ENCODE data around the gene DHH.

DHH gene

GRCh38 chr12:49108958-49109404 is 14.4 kb upstream of the DHH start:
- no peak for DNase-seq

GRCh38 chr12:49105504-49106084 is 11.0 kb upstream of the DHH start:
- DNase-seq: no peak

GRCh38 chr12:49104822-49105221 is 10.2 kb upstream of the DHH start:
- no peak for DNase-seq

- DNase-seq: no peak
These were observed 5.8 kb upstream of the DHH start for GRCh38 chr12:49100380-49100779.

GRCh38 chr12:49098703-49099102 is 4.1 kb upstream of the DHH start:
- DNase-seq: no peak

GRCh38 chr12:49098035-49098451 is 3.4 kb upstream of the DHH start:
- DNase-seq: peak; percentile 74 to 75

GRCh38 chr12:49097381-49097780 is 2.8 kb upstream of the DHH start:
- DNase-seq: no peak

GRCh38 chr12:49094975-49095365 is 369 bp upstream of the DHH start:
- no peak for DNase-seq

GRCh38 chr12:49093792-49094159 is 825 bp downstream of the DHH start:
- no peak for DNase-seq

- no peak for DNase-seq
These were observed 1.7 kb downstream of the DHH start for GRCh38 chr12:49092816-49093406.

- DNase-seq: peak; percentile 68 to 76
These were observed 2.4 kb downstream of the DHH start for GRCh38 chr12:49092086-49092815.

- DNase-seq: no peak
These were observed 2.8 kb downstream of the DHH start for GRCh38 chr12:49091836-49092085.

- peak in 1 of 2 experiments; percentile 10 for DNase-seq
These were observed 3.4 kb downstream of the DHH start for GRCh38 chr12:49091056-49091835.

GRCh38 chr12:49089821-49090773 is 4.5 kb downstream of the DHH start:
- DNase-seq: peak; percentile 46 to 53

- DNase-seq: no peak
These were observed 5.7 kb downstream of the DHH start for GRCh38 chr12:49088932-49089330.

GRCh38 chr12:49088150-49088931 is 6.3 kb downstream of the DHH start:
- DNase-seq: peak; percentile 61 to 75

GRCh38 chr12:49086116-49086515 is 8.5 kb downstream of the DHH start:
- no peak for DNase-seq

- no peak for DNase-seq
These were observed 10.2 kb downstream of the DHH start for GRCh38 chr12:49084438-49084837.

GRCh38 chr12:49079793-49080192 is 14.8 kb downstream of the DHH start:
- DNase-seq: no peak

- DNase-seq: no peak
These were observed 23.6 kb downstream of the DHH start for GRCh38 chr12:49070971-49071370.

GRCh38 chr12:49069507-49070346 is 24.9 kb downstream of the DHH start, which contains the start of gene RHEBL1:
RHEBL1 (minus strand) TSS chr12:49069979; CDS start chr12:49069785, 194 bp downstream.
- peak; percentile 99 for DNase-seq
